K562 (cell line): ENCODE data around the gene DPYSL4. TPM values are rescaled to one million over a fixed set of nuclear protein-coding genes. Genes with fewer than 3 reads are reported as not detected.

Source experiments
- ATAC-seq: fragments of 200-7000 bp; cut with Tn5 transposase; 3 replicates; pipeline ENCODE4 v1.9.1; 2020; ENCODE audit warnings: moderate library complexity
- BruUV-seq: library from RNA; stranded (reverse); fragments of 400-500 nt; replicated peaks from 2 replicates; lab custom pipeline; 2021; lab: Mats Ljungman, UMichigan
- CTCF ChIA-PET: fragments of 300-600 bp; formaldehyde crosslinking; extraction: SDS; loops from one replicate; lab custom pipeline; 2021; ENCODE audit warnings: low intra/inter-chr PET ratio; lab: Yijun Ruan, JAX
- POLR2A ChIA-PET: fragments of 300-600, 350-650 bp; sonication (Branson Sonifier 250); formaldehyde crosslinking; extraction: SDS; loops from one replicate; lab custom pipeline; 2021; ENCODE audit warnings: antibody characterized with exemption, inconsistent platforms; lab: Yijun Ruan, JAX
- DNase-seq, 4 experiments: peaks; one replicate each; pipeline versions ENCODE4 v3.0.0 to v3.0.0-alpha.2; 2011 to 2018; ENCODE audit warnings: low spot score in 3 of 4, mixed read lengths in 3 of 4; ENCODE audit errors: extremely low read depth in 1 of 4
- FAIRE-seq: peaks from 2 replicates; lab custom pipeline; 2011; peaks lifted over from hg19 to GRCh38; lab: Jason Lieb, UNC
- H2AFZ ChIP-seq: 2 replicates; pipeline ENCODE4 v1.6.0; 2011; ENCODE audit warnings: low read depth, low read length, control low read depth, inconsistent platforms
- H3K27ac ChIP-seq: fragments of 200-600 bp; 3 replicates; pipeline ENCODE4 v1.8.0; 2011; ENCODE audit warnings: low read depth, mild to moderate bottlenecking, control low read depth, inconsistent platforms, low read length, moderate library complexity, mixed read lengths; ENCODE audit errors: extremely low read depth
- H3K27me3 ChIP-seq, 2 experiments: fragments of 300-600 bp in 1 of 2; 2 replicates in 1 of 2; 3 replicates in 1 of 2; pipeline versions ENCODE4 v1.6.0 to v1.8.0; 2011; ENCODE audit warnings: inconsistent platforms in 2 of 2, low read length in 2 of 2, mild to moderate bottlenecking in 1 of 2, mixed read lengths in 1 of 2, moderate library complexity in 1 of 2; ENCODE audit not compliant: control insufficient read depth in 2 of 2, insufficient read depth in 2 of 2
- H3K36me3 ChIP-seq: fragments of 300-600 bp; 3 replicates; pipeline ENCODE4 v1.8.0; 2011; ENCODE audit warnings: mild to moderate bottlenecking, low read length, inconsistent platforms; ENCODE audit not compliant: control insufficient read depth, insufficient read depth
- H3K4me1 ChIP-seq, 2 experiments: fragments of 200-600 bp in 1 of 2; replicated peaks in 1 of 2; 2 replicates in 1 of 2; 3 replicates in 1 of 2; pipeline versions ENCODE4 v1.5.1 to v1.8.0; 2011; ENCODE audit warnings: inconsistent platforms in 2 of 2, low read length in 2 of 2, mild to moderate bottlenecking in 1 of 2, mixed read lengths in 1 of 2, moderate library complexity in 1 of 2; ENCODE audit not compliant: control insufficient read depth in 2 of 2, insufficient read depth in 2 of 2
- H3K4me2 ChIP-seq: 2 replicates; pipeline ENCODE4 v1.6.1; 2011; ENCODE audit warnings: low read length, control low read depth, inconsistent platforms, mixed read lengths; ENCODE audit not compliant: insufficient read depth
- H3K4me3 ChIP-seq: fragments of 200-600 bp; sonication (generic), shearing (Covaris generic); 2 replicates; pipeline ENCODE4 v1.5.1; 2016; ENCODE audit warnings: control low read depth, inconsistent platforms
- H3K79me2 ChIP-seq: fragments of 200-600 bp; 3 replicates; pipeline ENCODE4 v1.8.0; 2011; ENCODE audit warnings: low read length, inconsistent platforms; ENCODE audit not compliant: control insufficient read depth, insufficient read depth
- H3K9ac ChIP-seq, 2 experiments: 2 replicates each; pipeline versions ENCODE4 v1.6.0 to v1.6.1; 2011; ENCODE audit warnings: low read depth in 2 of 2, low read length in 2 of 2, control low read depth in 1 of 2, inconsistent platforms in 1 of 2, mild to moderate bottlenecking in 1 of 2, mixed read lengths in 1 of 2; ENCODE audit not compliant: insufficient read depth in 1 of 2
- H3K9me1 ChIP-seq: one replicate; pipeline ENCODE4 v1.6.0; 2011; ENCODE audit warnings: inconsistent platforms, mild to moderate bottlenecking, low read length, moderate library complexity; ENCODE audit not compliant: control insufficient read depth, insufficient read depth
- H3K9me3 ChIP-seq: replicated peaks from 2 replicates; pipeline ENCODE4 v1.5.1; 2011; ENCODE audit warnings: low read depth, low read length, inconsistent platforms; ENCODE audit not compliant: control insufficient read depth, insufficient read depth
- H4K20me1 ChIP-seq: replicated peaks from 2 replicates; pipeline ENCODE4 v1.6.1; 2011; ENCODE audit warnings: low read length, inconsistent platforms, mixed read lengths; ENCODE audit not compliant: control insufficient read depth, insufficient read depth
- FOXA1 ChIP-seq: fragments of 450-650 bp; IDR thresholded peaks from 2 replicates; pipeline ENCODE4 v1.6.1; 2016; ENCODE audit warnings: mild to moderate bottlenecking, borderline replicate concordance
- GABPA ChIP-seq: fragments of 200-800 bp; sonication (Bioruptor generic); conservative IDR thresholded peaks from 2 replicates; pipeline ENCODE4 v1.6.1; 2016; ENCODE audit warnings: low read depth, missing genetic modification characterization, missing compliant biosample characterization
- NCOA1 ChIP-seq: fragments of 450-650 bp; IDR thresholded peaks from 2 replicates; pipeline ENCODE4 v1.6.1; 2016; ENCODE audit warnings: low read depth
- SRSF7 ChIP-seq: fragments of 200-400 bp; formaldehyde crosslinking; optimal IDR thresholded peaks from 2 replicates; pipeline ENCODE3; 2017; ENCODE audit warnings: mild to moderate bottlenecking, low read depth, low read length
- WGBS: fragments of 100-300 bp; shearing (Covaris generic); methylation state at CpG from one replicate; pipeline ENCODE4 v1.1.6; 2016; ENCODE audit warnings: low coverage, mixed read lengths; ENCODE audit not compliant: insufficient coverage; ENCODE audit errors: missing lambda C conversion rate; 5-methylcytosine and 5-hydroxymethylcytosine counted together
- in situ Hi-C: fragments of 300-500 bp; cut with MboI; formaldehyde crosslinking; loops from 4 replicates; pipeline ENCODE4 v1.15.0; 2018; ENCODE audit warnings: inconsistent platforms, mixed read lengths
- intact Hi-C: fragments of 100-400 bp; cut with micrococcal nuclease; formaldehyde crosslinking; loops from 2 replicates; pipeline ENCODE4 v1.14.2; 2022
- polyA plus RNA-seq, 8 experiments: library from polyadenylated mRNA; depleted of rRNA in 4 of 8; stranded (reverse) in 5 of 8; unstranded in 3 of 8; fragments of >200 nt; fragmentation: Nextera tagmentation in 2 of 8; fragmentation: Illumina TruSeq in 1 of 8; extraction: Ambion mirVana in 2 of 8; extraction: Trizol in 1 of 8; gene quantifications; 2 replicates each; pipeline versions ENCODE4 v1.2.1 to v1.2.3, GENCODE V29; 2011 to 2014; ENCODE audit warnings: inconsistent platforms in 1 of 8, missing spikeins in 1 of 8
- total RNA-seq, 7 experiments: library from RNA; depleted of rRNA in 6 of 7; stranded (reverse); fragments of >200 nt in 6 of 7; fragmentation: Illumina TruSeq in 2 of 7; extraction: Trizol in 2 of 7; gene quantifications; 2 replicates each; pipeline versions ENCODE4 v1.2.1 to v1.2.3, GENCODE V29; 2011 to 2021; ENCODE audit warnings: low replicate concordance in 1 of 7
- TF ChIP-seq, protein P1 (sequence below): sonication (generic); formaldehyde crosslinking; IDR thresholded peaks from 2 replicates; pipeline ENCODE4 v1.8.0; 2022; ENCODE audit warnings: missing genetic modification reagents, mild to moderate bottlenecking, borderline replicate concordance
- TF ChIP-seq, protein P2 (sequence below): sonication (generic); formaldehyde crosslinking; IDR thresholded peaks from 2 replicates; pipeline ENCODE4 v1.8.0; 2022; ENCODE audit warnings: missing genetic modification reagents, mild to moderate bottlenecking, moderate library complexity, borderline replicate concordance

Gene DPYSL4
- total and polyA plus RNA-seq, 9 of the 15 experiments (the other 6 are each of a cell fraction or from before 2014, with no cell fraction given): 0.03 TPM; not detected in 8

DNA sequence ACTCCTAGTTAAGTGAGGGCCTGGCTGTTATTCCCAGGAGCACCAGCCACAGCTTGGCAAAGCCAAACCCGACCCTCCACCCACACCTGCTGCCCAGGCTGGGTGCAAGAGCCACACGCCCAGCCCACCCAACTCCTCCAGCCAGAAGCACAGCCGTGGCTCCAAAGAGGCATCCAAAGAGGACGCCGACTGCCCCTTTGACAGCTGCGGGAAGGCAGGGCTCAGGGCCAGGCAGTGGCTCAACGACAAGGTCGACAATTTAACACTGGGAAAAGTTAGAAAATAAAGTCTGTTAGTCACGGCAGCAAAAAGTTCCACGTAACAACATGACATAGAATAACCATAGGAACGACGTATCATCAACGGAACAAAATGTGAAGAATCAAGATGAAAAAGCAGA is 54.3 kb downstream of the DPYSL4 start (continued):
- TF ChIP-seq, protein P1, sequence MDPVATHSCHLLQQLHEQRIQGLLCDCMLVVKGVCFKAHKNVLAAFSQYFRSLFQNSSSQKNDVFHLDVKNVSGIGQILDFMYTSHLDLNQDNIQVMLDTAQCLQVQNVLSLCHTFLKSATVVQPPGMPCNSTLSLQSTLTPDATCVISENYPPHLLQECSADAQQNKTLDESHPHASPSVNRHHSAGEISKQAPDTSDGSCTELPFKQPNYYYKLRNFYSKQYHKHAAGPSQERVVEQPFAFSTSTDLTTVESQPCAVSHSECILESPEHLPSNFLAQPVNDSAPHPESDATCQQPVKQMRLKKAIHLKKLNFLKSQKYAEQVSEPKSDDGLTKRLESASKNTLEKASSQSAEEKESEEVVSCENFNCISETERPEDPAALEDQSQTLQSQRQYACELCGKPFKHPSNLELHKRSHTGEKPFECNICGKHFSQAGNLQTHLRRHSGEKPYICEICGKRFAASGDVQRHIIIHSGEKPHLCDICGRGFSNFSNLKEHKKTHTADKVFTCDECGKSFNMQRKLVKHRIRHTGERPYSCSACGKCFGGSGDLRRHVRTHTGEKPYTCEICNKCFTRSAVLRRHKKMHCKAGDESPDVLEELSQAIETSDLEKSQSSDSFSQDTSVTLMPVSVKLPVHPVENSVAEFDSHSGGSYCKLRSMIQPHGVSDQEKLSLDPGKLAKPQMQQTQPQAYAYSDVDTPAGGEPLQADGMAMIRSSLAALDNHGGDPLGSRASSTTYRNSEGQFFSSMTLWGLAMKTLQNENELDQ (CRISPR knock-in tag): no peak
- TF ChIP-seq FOXA1: no peak
- TF ChIP-seq SRSF7: no peak
- no peak for TF ChIP-seq NCOA1
- no peak for TF ChIP-seq GABPA
- TF ChIP-seq, all 486 proteins: peak for 0

DNA sequence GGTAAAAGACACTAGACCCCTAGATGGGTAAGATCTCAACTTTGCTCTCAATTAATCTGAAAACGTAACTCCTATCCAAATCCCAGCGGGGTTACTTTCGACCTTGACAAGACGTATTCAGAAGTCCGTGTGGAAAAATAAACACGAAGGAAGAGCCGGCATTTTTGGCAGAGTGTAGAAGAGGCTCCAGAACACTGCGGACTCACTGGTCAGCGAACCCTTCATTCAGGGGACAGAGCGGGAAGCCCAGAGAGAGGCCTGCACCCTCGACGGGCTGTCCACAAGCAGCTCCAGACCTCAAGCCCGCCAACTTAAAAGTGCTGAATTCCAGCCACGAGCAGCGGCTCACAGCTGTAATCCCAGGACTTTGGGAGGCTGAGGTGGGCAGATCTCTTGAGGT is 54.7 kb downstream of the DPYSL4 start:
- peaks cover 10% of the 10 kb centered on the region; the same call in 1 of the 2 replicates for H4K20me1 ChIP-seq
- DNase-seq (no peak), ATAC-seq (no peak), FAIRE-seq (no peak)
- peaks cover 0 to 14% of the 10 kb centered on the region in 2 experiments; a peak in 2 of 5 replicates for H3K4me1 ChIP-seq
- H3K4me2 ChIP-seq: no peak overlapping the region
- H3K9ac ChIP-seq: no peak overlapping the region
- no peak overlapping the region for H3K4me3 ChIP-seq
- TF ChIP-seq, protein P2, sequence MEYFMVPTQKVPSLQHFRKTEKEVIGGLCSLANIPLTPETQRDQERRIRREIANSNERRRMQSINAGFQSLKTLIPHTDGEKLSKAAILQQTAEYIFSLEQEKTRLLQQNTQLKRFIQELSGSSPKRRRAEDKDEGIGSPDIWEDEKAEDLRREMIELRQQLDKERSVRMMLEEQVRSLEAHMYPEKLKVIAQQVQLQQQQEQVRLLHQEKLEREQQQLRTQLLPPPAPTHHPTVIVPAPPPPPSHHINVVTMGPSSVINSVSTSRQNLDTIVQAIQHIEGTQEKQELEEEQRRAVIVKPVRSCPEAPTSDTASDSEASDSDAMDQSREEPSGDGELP (CRISPR knock-in tag): no peak
- no peak for TF ChIP-seq GABPA
- H3K36me3 ChIP-seq: no peaks in the 10 kb centered on the region
- ChIA-PET POLR2A (interaction anchor here (0.6 to 0.7 kb wide), 2 partner anchors 14 to 120 kb away, joined by 3 read pairs; no protein-coding TSS in a partner anchor), CTCF (no interaction called here)
- H3K79me2 ChIP-seq: no peaks in the 10 kb centered on the region
- intact Hi-C loops: no loop called here
- H3K9me3 ChIP-seq: no peaks in the 10 kb centered on the region
- no TSS peak for BruUV-seq
- H3K27me3 ChIP-seq: peaks cover 23 to 96% of the 10 kb centered on the region in 2 experiments; a peak in 3 of 5 replicates
- no peak overlapping the region for H2AFZ ChIP-seq
- no peak overlapping the region for H3K27ac ChIP-seq
- H3K9me1 ChIP-seq: no peaks in the 10 kb centered on the region
- in situ Hi-C loops: no loop called here
- WGBS: 11% methylated on average over 15 of the region's 15 CpGs
